IPS-18c (cell line): ENCODE data around the gene PLEKHA4.
"Not testable (repeated sequence)": the region's sequence is repeated elsewhere in the genome, so short reads cannot be mapped to it uniquely, and the experiment has no call there.

Source experiments
- H3K4me3 ChIP-seq: 2 replicates; pipeline ENCODE4 v1.7.0; 2013; ENCODE audit warnings: low read depth, mild to moderate bottlenecking, low read length, moderate library complexity; ENCODE audit not compliant: insufficient read depth
- H3K9me3 ChIP-seq: one replicate; pipeline ENCODE4 v1.6.1; 2013; ENCODE audit warnings: mild to moderate bottlenecking, low read length, moderate library complexity; ENCODE audit not compliant: control insufficient read depth, insufficient read depth

The PLEKHA4 gene

DNA sequence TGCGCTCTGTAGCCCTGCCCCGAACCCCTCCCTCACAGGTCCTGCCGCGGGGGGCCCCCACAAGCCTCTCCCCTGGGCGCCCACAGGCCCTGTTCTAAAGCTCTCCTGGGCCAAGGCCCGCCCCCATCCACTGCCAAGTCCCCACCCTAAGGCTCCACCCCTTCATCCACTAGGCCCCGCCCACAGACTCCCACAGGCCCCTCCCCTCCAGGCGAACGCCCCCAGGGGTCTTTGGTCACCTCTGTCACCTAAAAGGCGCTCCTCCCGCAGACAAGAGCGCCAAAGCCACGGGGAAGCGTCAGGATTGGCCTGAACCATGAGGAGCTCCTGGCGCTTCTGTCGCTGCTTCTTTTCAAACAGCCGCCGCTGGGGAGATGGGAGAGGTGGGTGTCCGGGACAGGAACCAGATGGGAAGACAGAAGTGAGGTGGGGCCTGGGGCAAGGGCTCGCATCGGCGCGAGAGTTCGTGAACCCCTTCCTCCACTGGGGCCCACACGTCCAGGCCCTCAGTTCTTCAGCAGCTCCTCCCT lies 27.8 kb upstream of the PLEKHA4 start:
- H3K9me3 ChIP-seq, result no peaks in the 10 kb centered on the region

DNA sequence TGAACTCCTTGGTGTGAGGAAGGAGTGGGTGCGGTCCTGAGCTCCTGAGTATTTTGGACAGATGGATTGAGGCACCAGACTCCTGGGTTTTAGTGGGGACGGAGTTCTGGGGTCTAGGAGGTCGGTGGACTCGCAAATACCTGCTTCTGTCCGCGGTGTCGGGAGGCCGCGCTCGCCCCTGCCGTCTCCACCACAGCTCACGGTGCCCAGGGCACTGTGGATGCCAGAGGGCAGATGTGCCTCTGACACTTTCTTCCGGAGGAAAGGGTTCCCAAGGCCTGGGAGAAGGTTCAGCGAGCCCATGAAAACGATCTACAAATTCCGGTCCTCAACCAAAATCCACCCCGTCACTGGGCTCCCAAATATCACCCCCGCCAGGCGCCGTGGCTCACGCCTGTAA lies 26.8 kb upstream of the PLEKHA4 start:
- H3K4me3 ChIP-seq, result no peak overlapping the region
- no peaks in the 10 kb centered on the region for H3K9me3 ChIP-seq

More for the DNA sequence above, 27.8 kb upstream of the PLEKHA4 start:
- peak overlapping the region; percentile 24; the same call in 1 of the 2 replicates for H3K4me3 ChIP-seq

GRCh38 chr19:48890551-48890950 lies 22.1 kb upstream of the PLEKHA4 start:
- H3K9me3 ChIP-seq, result no peaks in the 10 kb centered on the region
- no peak overlapping the region for H3K4me3 ChIP-seq

GRCh38 chr19:48889496-48889895 lies 21.1 kb upstream of the PLEKHA4 start:
- not testable (repeated sequence) for H3K9me3 ChIP-seq, H3K4me3 ChIP-seq

DNA sequence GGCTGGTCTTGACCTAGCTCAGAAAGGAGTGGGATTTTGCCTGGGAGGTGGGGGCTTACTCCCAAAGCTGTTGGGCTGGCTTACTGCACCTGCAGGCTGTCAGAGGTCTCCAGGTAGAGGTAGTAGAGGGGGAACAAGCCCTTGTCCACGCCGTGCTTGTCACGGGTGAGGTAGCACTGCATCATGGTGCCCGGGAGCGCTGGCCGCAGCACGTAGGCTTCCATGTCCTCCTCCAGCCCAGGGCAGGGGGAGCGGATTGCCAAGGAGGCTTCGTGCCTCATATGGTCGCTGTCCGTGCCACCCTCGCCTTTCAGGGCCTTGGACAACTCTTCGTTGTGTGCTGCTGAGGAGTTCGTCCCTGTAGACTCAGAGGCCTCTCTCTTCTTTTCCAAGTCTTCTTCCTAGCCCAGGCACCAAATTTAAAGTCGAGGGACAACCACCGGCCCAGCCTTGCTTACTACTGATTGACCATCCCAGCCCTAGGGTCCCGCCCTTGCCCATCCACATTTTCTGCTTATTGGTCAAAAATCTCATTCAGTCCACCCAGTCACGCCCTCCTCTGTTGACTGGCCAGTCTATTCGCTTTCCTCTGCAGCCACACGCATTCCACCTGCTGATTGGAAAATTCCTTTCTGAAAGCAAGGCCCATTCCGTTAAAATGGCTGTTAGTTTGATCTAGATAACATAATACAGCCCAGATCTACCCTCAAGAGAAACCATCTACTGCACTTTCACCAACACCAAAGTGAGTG lies 19.6 kb upstream of the PLEKHA4 start:
- Histone ChIP-seq H3K9me3 (no peaks in the 10 kb centered on the region), H3K4me3 (no peak overlapping the region)

DNA sequence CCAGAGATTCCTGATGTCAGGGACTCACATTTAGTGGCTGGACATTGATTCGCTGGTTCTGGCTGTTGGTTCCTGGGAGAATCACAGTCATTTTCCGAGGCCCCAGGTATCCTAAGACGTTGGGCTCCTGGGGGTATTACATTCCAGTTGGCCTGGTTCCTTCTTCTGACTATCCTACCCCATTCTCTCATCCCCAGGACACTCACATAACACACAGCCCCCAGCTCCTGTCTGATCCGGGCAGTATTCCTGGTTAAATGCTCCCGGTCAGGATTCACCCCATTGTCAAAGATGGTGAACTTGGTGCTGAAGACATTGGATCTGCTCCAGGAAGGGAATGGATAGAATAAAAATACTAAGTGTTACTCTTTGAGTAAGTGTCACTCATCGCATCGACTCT lies 15.3 kb upstream of the PLEKHA4 start:
- H3K9me3 ChIP-seq, result no peaks in the 10 kb centered on the region
- no peak overlapping the region for H3K4me3 ChIP-seq

DNA sequence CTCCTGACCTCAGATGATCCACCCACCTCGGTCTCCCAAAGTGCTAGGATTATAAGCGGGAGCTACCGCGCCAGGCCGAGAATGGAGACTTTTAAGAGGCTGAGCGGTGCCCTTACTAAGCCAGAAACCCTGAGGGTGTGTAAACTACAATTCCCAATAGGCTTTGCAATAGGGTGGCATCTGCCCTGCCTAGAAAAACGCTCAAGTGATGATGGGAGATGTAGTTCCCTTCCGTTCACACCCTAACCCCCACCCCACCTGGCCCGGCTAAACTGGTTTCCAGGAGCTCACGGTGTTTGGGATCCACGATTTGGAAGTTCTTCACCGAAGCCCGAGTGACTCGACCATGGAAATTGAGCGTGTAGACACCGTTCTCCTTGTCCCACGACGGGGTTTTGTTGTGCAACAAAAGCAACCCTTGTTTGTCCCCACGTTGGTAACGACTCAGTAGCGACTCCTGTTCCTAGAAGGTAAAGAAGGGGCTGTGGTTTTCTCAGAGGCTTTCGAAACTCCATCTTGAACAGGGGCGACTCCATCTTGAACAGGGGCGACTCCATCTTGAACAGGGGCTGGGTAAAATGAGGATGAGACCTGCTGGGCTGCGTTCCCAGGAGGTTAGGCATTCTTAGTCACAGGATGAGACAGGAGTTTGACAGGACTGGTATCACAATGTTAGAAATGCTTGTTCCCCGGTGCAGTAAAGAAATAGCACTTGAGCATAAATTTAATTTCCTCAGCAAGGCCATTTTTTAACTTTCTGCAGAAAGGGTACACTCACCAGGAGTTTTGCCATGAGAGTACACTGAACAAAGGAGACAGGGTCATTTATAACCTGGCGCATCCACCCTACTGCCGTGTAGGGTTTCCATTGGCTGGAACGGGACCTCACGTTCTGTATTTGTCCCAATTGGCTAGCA lies 13.6 kb upstream of the PLEKHA4 start:
- no peak overlapping the region for H3K4me3 ChIP-seq

DNA sequence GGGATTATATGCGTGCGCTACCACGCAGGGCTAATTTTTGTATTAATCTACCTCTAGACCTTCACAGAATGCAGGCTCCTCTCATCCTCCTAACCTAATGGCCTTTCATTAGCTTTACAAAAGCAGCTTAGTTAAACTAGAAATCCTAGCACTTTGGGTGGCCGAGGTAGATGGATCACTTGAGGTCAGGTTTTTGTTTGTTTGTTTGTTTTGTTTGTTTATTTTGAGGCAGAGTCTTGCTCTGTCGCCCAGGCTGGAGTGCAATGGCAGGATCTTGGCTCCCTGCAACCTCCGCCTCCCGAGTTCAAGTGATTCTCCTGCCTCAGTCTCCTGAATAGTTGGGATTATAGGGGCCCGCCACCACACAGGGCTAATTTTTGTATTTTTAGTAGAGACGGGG lies 11.3 kb upstream of the PLEKHA4 start:
- H3K9me3 ChIP-seq, H3K4me3 ChIP-seq: not testable (repeated sequence)

More for the DNA sequence above, 13.6 kb upstream of the PLEKHA4 start:
- no peaks in the 10 kb centered on the region for H3K9me3 ChIP-seq

- Histone ChIP-seq H3K9me3 (no peaks in the 10 kb centered on the region), H3K4me3 (no peak overlapping the region)
Measured at GRCh38 chr19:48879025-48879637, 10.7 kb upstream of the PLEKHA4 start.

- Histone ChIP-seq H3K9me3 (no peaks in the 10 kb centered on the region), H3K4me3 (no peak overlapping the region)
Measured at GRCh38 chr19:48878196-48879024, 10.0 kb upstream of the PLEKHA4 start.

GRCh38 chr19:48877855-48878195 lies 9.4 kb upstream of the PLEKHA4 start:
- H3K4me3 ChIP-seq, result no peak overlapping the region
- no peaks in the 10 kb centered on the region for H3K9me3 ChIP-seq

DNA sequence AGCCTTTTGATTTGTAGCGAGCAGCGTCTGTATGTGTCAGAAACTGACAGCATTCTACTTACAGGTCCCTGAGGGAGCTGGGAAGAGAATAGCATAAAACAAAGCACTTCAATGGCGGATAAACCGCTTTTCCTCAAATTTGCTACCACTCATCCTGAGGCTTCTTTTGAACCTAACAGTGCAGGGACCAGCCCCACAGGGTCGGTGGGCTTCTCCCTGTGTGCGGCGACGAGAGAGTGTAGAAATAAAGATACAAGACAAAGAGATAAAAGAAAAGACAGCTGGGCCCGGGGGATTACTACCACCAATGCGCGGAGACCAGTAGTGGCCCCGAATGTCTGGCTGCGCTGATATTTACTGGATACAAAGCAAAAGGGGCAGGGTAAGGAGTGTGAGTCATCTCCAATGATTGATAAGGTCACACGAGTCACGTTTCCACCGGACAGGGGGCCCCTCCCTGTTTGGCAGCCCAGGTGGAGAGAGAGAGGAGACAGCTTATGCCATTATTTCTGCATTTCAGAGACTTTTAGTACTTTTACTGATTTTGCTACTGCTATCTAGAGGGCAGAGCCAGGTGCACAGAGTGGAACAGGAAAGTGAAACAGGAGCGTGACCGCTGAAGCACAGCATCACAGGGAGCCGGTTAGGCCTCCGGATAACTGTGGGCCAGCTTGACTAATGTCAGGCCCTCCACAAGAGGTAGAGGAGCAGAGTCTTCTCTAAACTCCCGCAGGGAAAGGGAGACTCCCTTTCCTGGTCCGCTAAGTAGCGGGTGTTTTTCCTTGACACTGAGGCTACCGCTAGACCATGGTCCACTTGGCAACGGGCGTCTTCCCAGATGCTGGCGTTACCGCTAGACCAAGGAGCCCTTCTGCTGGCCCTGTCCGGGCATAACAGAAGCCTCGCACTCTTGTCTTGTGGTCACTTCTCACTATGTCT lies 7.9 kb upstream of the PLEKHA4 start:
- H3K4me3 ChIP-seq, H3K9me3 ChIP-seq: not testable (repeated sequence)

DNA sequence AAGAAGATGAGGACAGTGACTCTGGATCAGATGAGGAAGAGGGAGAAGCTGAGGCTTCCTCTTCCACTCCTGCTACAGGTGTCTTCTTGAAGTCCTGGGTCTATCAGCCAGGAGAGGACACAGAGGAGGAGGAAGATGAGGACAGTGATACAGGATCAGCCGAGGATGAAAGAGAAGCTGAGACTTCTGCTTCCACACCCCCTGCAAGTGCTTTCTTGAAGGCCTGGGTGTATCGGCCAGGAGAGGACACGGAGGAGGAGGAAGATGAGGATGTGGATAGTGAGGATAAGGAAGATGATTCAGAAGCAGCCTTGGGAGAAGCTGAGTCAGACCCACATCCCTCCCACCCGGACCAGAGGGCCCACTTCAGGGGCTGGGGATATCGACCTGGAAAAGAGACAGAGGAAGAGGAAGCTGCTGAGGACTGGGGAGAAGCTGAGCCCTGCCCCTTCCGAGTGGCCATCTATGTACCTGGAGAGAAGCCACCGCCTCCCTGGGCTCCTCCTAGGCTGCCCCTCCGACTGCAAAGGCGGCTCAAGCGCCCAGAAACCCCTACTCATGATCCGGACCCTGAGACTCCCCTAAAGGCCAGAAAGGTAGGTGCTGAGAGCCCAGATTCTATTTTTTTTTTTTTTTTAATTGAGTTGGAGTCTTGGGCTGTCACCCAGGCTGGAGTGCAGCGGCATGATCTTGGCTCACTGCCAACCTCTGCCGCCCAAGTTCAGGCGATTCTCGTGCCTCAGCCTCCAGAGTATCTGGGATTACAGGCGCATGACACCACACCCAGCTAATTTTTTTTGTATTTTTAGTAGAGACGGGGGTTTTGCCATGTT lies 6.1 kb upstream of the PLEKHA4 start:
- H3K9me3 ChIP-seq, result no peaks in the 10 kb centered on the region
- no peak overlapping the region for H3K4me3 ChIP-seq

DNA sequence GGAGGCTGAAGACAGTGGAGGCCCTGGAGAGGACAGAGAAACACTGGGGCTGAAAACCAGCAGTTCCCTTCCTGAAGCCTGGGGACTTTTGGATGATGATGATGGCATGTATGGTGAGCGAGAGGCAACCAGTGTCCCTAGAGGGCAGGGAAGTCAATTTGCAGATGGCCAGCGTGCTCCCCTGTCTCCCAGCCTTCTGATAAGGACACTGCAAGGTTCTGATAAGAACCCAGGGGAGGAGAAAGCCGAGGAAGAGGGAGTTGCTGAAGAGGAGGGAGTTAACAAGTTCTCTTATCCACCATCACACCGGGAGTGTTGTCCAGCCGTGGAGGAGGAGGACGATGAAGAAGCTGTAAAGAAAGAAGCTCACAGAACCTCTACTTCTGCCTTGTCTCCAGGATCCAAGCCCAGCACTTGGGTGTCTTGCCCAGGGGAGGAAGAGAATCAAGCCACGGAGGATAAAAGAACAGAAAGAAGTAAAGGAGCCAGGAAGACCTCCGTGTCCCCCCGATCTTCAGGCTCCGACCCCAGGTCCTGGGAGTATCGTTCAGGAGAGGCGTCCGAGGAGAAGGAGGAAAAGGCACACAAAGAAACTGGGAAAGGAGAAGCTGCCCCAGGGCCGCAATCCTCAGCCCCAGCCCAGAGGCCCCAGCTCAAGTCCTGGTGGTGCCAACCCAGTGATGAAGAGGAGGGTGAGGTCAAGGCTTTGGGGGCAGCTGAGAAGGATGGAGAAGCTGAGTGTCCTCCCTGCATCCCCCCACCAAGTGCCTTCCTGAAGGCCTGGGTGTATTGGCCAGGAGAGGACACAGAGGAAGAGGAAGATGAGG lies 5.3 kb upstream of the PLEKHA4 start:
- no peaks in the 10 kb centered on the region for H3K9me3 ChIP-seq
- peak overlapping the region; percentile 66 for H3K4me3 ChIP-seq
